Liver (tissue), 3 donors: Measurements from ENCODE around the gene RASGRF2.

Source experiments
- ATF3 ChIP-seq: IDR thresholded peaks from 2 replicates; pipeline ENCODE4 v1.6.1; 2016; ENCODE audit warnings: antibody characterized with exemption
- CTCF ChIP-seq: fragments of 150-350 bp; IDR thresholded peaks from 2 replicates; pipeline ENCODE4 v1.5.1; 2017; ENCODE audit warnings: improper control_type of control experiment, low read depth, low read length; ENCODE audit not compliant: missing input control
- SP1 ChIP-seq: IDR thresholded peaks from 2 replicates; pipeline ENCODE4 v1.6.1; 2018; ENCODE audit warnings: antibody characterized with exemption, mild to moderate bottlenecking
- YY1 ChIP-seq: IDR thresholded peaks from 2 replicates; pipeline ENCODE4 v1.6.1; 2016; ENCODE audit warnings: antibody characterized with exemption, mild to moderate bottlenecking
- TF ChIP-seq, protein P1 (sequence below): IDR thresholded peaks from 2 replicates; pipeline ENCODE4 v1.6.1; 2016; ENCODE audit warnings: antibody characterized with exemption
- donor health status: healthy.
- donor health status: healthy.

DNA sequence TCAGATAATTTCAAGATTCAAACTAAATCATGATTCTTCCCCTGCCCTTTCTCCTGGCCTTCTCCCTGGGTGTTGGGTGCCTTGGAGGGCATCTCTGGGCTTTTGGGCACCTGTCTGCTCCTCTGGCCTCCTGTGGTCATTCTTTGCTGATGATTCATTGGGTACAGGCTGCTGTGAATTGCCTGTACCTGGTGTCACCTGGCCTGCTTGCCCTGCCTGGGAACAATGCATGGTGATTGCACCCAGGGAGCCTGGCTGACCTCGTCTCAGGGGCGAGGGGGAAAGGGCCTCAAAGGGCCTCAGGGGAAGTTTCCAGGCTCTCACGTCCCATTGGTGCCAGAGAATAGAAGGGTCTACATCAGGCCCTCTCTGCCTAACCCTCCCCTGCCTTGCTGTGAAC, 252.9 kb downstream of the RASGRF2 start:
- TF ChIP-seq, protein P1, sequence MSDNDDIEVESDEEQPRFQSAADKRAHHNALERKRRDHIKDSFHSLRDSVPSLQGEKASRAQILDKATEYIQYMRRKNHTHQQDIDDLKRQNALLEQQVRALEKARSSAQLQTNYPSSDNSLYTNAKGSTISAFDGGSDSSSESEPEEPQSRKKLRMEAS, result no peak
- TF ChIP-seq SP1, result no peak
- TF ChIP-seq CTCF, result no peak
- no peak for TF ChIP-seq YY1
- TF ChIP-seq ATF3, result no peak
